IgD-negative memory B cell (primary cell): Measurements from ENCODE around the gene NOL4L. TPM values are rescaled to one million over a fixed set of nuclear protein-coding genes. Genes with fewer than 3 reads are reported as not detected.

Experiments used
- H3K27ac Mint-ChIP-seq, 3 donors: one replicate each; pipeline ENCODE4 v1.8.0; 2020 to 2022; ENCODE audit warnings: mild to moderate bottlenecking in 3 of 3, mixed read lengths in 3 of 3, moderate library complexity in 1 of 3
- H3K27me3 Mint-ChIP-seq: one replicate; pipeline ENCODE4 v1.8.0; 2021; ENCODE audit warnings: mixed read lengths
- H3K36me3 Mint-ChIP-seq: one replicate; pipeline ENCODE4 v1.8.0; 2020; ENCODE audit warnings: mild to moderate bottlenecking, mixed read lengths
- H3K4me1 Mint-ChIP-seq, 3 donors: one replicate each; pipeline ENCODE4 v1.8.0; 2020 to 2022; ENCODE audit warnings: mixed read lengths in 3 of 3, mild to moderate bottlenecking in 1 of 3
- H3K4me3 Mint-ChIP-seq, 4 donors: one replicate each; pipeline ENCODE4 v1.8.0; 2020 to 2022; ENCODE audit warnings: mild to moderate bottlenecking in 4 of 4, mixed read lengths in 4 of 4, moderate library complexity in 3 of 4
- H3K9me3 Mint-ChIP-seq, 3 donors: one replicate each; pipeline ENCODE4 v1.8.0; 2020 to 2021; ENCODE audit warnings: mixed read lengths in 3 of 3, mild to moderate bottlenecking in 1 of 3
- polyA plus RNA-seq: library from polyadenylated mRNA; unstranded; fragments of 300-500 nt; fragmentation: Illumina TruSeq; gene quantifications from one replicate; pipeline ENCODE4 v1.2.3, GENCODE V29; 2021

NOL4L gene
- polyA plus RNA-seq, 1 donor from 2014 or later: 7.3 TPM

DNA sequence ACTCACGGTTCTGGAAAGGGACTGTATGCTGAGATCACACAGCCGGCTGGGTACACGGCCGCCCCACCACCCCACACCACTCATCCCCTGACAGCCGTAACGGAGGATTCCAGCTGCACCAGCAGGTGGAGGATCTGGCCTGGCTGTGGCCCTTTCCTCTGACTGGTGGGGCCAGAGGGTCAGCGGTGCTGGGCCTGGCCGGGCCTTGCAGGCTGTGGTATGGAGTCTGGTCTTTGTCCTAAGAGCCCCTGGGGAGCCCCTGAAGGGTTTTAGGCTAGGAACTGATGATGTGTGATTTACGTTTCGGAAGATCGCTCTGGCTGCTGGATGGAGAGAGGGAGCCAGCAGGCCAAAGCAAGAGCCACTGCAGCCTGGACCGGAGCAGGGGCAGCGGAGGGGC, 26.6 kb downstream of the NOL4L start:
- H3K27me3 Mint-ChIP-seq: no peaks in the 10 kb centered on the region
- no peaks in the 10 kb centered on the region for H3K36me3 Mint-ChIP-seq
- no peaks in the 10 kb centered on the region for H3K9me3 Mint-ChIP-seq
- H3K4me1 Mint-ChIP-seq: peaks cover 4 to 19% (median 12%) of the 10 kb centered on the region in 3 donors
- no peak overlapping the region for H3K27ac Mint-ChIP-seq
- no peak overlapping the region for H3K4me3 Mint-ChIP-seq

DNA sequence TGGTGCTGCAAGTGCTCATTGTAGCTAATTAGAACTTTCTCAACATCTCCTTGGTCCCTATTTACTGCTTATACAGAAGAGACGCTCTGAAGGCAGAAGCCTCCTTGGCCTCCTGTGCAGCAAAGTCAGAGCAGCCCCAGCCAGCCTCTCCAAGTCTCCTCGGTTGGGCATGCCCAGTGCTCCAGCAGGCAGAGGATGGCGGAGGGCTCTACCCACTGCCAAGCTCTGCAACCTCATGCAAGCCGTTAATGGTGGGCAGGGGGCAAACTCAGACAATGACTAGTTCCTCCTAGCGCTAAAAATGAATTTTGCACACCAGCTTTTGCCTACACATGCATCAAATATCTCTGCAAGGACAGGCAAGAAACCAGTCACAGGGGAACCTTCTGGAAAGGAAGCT, 27.8 kb downstream of the NOL4L start:
- no peak overlapping the region for H3K4me3 Mint-ChIP-seq
- no peak overlapping the region for H3K27ac Mint-ChIP-seq
- H3K36me3 Mint-ChIP-seq: no peaks in the 10 kb centered on the region
- no peaks in the 10 kb centered on the region for H3K9me3 Mint-ChIP-seq
- H3K27me3 Mint-ChIP-seq: no peaks in the 10 kb centered on the region
- peaks cover 4 to 19% (median 13%) of the 10 kb centered on the region in 3 donors for H3K4me1 Mint-ChIP-seq

DNA sequence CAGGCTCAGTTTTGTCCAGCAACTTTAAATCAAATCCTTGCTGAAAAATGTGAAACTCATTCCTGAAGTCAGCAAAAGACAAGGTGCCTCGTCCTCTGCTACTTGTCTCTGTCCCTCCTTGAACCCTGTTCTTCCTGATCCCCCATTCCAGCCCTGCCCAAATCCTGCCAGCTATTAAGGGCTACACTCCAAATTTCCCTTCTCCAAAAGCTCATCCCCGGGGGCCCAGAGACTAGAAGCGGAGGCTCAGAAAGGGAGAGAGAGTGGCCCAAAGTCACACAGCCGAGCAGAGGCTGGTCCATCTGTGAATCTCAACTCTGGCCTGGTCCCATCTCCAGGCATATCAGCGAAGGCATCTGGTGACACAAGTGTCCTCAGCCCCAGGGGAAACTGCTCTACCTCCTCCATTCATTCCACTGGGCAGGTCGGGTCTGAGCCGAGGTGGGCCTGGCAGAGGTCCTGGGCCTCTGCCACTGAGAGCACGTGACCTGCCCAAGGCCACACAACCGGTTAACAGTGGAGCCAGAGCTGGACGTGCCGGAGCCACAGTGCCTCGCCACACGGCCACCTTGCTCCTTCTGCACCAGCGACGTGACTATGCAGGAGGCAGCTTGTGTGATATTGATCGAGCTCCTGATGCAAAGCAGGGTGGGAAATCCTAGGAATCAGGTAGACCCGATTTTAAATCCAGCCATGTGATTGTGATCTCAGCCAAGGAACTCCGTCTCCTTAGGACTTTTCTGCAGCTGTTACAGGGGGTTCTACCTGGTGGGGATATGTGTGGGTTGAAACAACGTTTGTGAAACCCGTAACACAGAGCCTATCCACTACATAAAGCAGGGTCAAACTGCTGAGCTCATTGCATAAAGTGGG, 28.6 kb downstream of the NOL4L start:
- Mint-ChIP-seq H3K27ac (no peak overlapping the region), H3K4me3 (peak overlapping the region in 2 of 4 donors; percentile 22 to 57), H3K27me3 (no peaks in the 10 kb centered on the region), H3K36me3 (no peaks in the 10 kb centered on the region), H3K4me1 (peaks cover 4 to 17% (median 11%) of the 10 kb centered on the region in 3 donors), H3K9me3 (no peaks in the 10 kb centered on the region)

DNA sequence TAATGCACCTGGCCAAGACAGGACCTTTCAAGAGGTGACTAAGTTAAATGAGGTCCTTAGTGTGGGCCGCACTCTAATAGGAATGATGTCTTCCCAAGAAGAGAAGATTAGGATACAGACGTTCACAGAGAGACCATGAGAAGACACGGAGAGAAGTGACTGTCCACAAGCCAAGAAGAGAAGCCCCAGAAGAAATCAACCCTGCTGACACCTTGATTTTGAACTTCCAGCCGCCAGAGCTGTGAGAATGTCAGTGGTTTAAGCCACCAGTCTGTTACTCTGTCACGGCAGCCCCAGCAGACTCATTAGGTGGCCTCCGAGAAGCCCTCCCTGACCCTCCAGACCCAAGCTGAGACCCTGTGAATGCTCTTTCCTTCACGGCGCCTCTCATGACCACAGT, 29.5 kb downstream of the NOL4L start:
- H3K9me3 Mint-ChIP-seq: no peaks in the 10 kb centered on the region
- H3K36me3 Mint-ChIP-seq: no peaks in the 10 kb centered on the region
- no peak overlapping the region for H3K4me3 Mint-ChIP-seq
- peaks cover 4 to 17% (median 10%) of the 10 kb centered on the region in 3 donors for H3K4me1 Mint-ChIP-seq
- H3K27ac Mint-ChIP-seq: peak overlapping the region in 1 of 3 donors; percentile 31
- H3K27me3 Mint-ChIP-seq: no peaks in the 10 kb centered on the region

DNA sequence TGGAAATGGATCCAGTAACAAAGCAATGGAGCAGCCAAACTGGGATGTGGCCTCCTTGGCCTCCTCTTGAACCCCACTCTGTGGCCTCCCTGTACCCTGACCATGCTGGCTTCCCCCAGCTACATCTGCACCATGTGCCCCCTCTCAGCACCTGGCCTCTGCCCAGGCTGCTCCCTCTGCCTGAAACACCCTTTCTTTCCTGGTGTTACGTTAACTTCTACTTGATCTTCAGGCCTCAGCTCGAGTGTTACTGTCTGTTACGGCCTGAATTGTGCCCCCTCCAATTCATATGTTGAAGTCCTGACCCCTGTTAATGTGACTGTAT, 30.2 kb downstream of the NOL4L start:
- peaks cover 4 to 14% (median 9%) of the 10 kb centered on the region in 3 donors for H3K4me1 Mint-ChIP-seq
- no peaks in the 10 kb centered on the region for H3K9me3 Mint-ChIP-seq
- no peaks in the 10 kb centered on the region for H3K36me3 Mint-ChIP-seq
- H3K4me3 Mint-ChIP-seq: no peak overlapping the region
- H3K27ac Mint-ChIP-seq: peak overlapping the region in 1 of 3 donors; percentile 31
- H3K27me3 Mint-ChIP-seq: no peaks in the 10 kb centered on the region

DNA sequence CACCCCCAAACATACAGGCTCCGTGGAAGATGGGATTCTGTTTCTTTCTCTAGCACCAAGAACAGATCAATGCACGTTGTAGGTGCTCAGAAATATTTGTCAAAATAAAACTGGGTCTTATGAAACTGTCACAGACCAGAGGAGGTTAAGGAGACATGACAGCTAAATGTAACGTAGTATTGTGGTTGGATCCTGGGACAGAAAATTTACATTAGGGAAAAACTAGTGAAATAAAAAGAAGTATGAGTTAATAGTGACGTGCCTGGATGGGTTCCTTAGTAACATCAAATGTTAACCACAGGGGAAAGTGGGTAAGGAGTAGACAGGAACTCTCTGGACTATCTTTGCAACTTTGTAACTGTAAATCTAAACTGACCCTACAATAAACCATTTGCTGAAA, 31.5 kb downstream of the NOL4L start:
- Mint-ChIP-seq H3K27me3 (no peaks in the 10 kb centered on the region), H3K36me3 (peaks cover 5% of the 10 kb centered on the region), H3K27ac (peak overlapping the region in 1 of 3 donors; percentile 94), H3K4me3 (peak overlapping the region in 1 of 4 donors; percentile 65), H3K4me1 (peaks cover 7 to 16% (median 8%) of the 10 kb centered on the region in 3 donors), H3K9me3 (no peaks in the 10 kb centered on the region)

DNA sequence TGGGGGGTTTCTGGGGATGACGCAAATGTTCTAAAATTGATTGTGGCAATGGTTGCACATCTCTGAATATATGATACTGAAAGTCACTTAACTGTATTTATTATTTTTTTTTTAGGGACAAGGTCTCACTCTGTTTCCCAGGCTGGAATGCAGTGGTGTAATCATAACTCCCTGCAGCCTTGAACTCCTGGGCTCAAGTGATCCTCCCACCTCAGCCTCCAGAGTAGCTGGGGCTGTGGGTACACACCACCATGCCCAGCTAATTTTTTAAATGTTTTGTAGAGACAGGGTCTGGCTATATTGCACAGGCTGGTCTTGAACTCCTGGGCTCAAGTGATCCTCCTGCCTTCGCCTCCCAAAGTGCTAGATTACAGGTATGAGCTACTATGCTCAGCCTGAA, 33.4 kb downstream of the NOL4L start:
- Mint-ChIP-seq H3K27me3 (peaks cover 3% of the 10 kb centered on the region), H3K4me1 (peaks cover 12 to 24% (median 13%) of the 10 kb centered on the region in 3 donors), H3K36me3 (peaks cover 7% of the 10 kb centered on the region), H3K9me3 (no peaks in the 10 kb centered on the region), H3K4me3 (no peak overlapping the region), H3K27ac (no peak overlapping the region)

DNA sequence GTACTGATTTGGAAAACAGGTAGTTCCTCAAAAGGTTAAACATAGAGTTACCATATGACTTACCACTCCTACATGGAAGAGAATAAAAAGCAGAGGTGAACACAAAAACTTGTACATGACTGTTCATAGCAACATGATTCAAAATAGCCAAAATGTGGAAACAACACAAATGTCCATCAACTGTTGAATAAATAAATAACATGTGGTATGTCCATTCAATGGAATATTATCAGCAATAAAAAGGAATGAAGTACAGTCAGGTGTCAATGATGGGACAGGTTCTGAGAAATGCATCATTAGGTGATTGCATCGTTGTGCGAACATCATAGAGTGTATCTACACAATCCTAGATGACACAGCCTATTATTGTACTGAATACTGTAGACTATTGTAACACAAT, 35.3 kb downstream of the NOL4L start:
- H3K27ac Mint-ChIP-seq: no peak overlapping the region
- H3K9me3 Mint-ChIP-seq: no peaks in the 10 kb centered on the region
- peaks cover 3% of the 10 kb centered on the region for H3K27me3 Mint-ChIP-seq
- peaks cover 7% of the 10 kb centered on the region for H3K36me3 Mint-ChIP-seq
- no peak overlapping the region for H3K4me3 Mint-ChIP-seq
- peaks cover 11 to 20% (median 12%) of the 10 kb centered on the region in 3 donors for H3K4me1 Mint-ChIP-seq

DNA sequence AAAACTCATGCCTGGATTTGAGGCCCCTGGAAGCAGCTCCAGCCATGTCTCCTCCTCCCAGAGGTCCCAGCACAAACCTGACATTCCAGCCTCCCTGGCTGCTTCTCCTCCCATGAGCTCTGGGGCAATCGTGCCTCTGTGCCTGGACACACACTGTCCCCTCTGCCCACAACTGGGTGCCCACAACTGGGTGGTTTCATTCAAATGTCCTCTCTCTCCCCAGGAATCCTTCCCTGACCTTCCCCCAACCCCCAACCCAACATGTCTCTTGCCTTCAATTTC, 37.4 kb downstream of the NOL4L start:
- H3K27me3 Mint-ChIP-seq: peaks cover 6% of the 10 kb centered on the region
- no peak overlapping the region for H3K4me3 Mint-ChIP-seq
- H3K4me1 Mint-ChIP-seq: peaks cover 10 to 18% (median 13%) of the 10 kb centered on the region in 3 donors
- H3K36me3 Mint-ChIP-seq: peaks cover 7% of the 10 kb centered on the region
- peak overlapping the region; percentile 10 to 78 (median 39) for H3K27ac Mint-ChIP-seq
- H3K9me3 Mint-ChIP-seq: no peaks in the 10 kb centered on the region

DNA sequence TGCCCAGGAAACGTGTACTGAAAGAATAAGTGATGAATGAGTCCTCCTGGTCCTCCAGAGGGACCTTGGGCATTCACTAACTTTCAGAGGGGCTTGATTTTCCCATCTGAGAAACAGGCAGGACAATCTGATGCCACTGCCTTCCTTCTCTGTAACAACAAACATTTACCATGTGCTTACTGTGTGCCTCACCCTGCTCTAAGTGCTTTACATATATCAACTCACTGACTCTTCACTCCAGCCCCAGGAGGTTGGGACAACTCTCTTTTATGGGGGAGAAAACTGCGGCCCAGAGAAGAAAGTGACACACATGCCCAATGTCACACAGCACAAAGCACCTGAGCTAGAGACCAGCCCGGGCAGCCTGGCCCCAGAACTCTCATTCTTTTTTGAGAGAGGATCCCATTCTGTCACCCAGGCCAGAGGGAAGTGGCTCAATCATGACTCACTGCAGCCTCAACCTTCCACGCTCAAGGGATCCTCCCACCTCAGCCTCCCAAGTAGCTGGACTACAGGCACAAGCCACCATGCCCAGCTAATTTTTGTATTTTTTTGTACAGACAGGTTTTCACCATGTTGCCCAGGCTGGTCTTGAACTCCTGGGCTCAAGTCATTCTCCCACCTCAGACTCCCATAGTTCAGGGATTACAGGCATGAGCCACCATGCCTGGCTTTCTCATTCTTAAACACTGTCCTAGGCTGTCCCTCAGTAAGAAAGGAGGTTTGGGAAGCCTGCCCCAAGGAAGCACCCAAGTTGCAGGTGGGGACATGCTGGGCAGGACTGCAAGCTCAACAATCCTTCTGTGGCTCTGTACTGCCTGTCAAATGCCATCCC, 38.0 kb downstream of the NOL4L start:
- Mint-ChIP-seq H3K4me3 (no peak overlapping the region), H3K36me3 (peaks cover 7% of the 10 kb centered on the region), H3K27ac (peak overlapping the region in 2 of 3 donors; percentile 39 to 73), H3K4me1 (peaks cover 13 to 20% (median 14%) of the 10 kb centered on the region in 3 donors), H3K27me3 (peaks cover 6% of the 10 kb centered on the region), H3K9me3 (no peaks in the 10 kb centered on the region)

DNA sequence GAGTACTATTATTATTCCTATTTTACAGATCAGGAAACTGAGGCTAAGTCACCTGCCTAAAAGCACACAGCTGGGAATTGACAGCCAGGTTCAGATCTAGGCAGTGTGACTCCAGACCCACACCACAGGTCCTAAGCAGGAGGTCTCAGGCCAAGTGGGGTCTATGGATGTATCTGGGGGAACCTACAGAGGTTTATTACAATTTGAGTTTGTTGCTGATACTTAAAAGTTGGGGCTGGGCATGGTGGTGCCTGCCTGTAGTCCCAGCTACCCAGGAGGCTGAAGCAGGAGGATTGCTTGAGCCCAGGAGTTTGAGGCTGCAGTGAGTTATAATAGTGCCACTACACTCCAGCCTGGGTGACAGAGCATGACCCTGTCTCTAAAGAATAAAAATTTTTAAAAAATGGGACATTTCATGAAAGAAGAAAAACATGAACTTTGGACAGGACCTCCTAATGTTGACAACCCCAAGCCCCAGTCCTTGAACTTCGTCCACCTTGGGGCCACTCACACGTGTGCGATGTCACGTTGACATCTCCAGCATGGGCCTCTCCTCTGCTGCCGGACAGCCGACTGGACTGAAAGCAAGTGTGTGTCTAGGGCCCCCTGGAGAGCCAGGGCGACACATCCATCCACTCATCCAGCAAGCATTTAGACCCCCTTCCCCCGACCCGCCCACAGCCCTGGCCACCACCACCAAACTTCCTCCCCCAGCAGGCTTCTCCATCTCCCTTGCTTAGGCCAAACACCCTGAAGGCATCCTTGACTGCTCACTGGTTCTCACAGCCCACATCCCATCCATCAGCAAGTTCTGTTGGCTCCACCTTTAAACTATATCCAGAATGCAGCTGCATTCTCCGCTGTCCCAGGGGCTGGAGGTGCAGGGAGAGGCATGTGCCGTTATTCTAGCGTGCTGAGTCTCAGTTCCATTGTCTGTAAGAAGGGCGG, 40.0 kb downstream of the NOL4L start:
- Mint-ChIP-seq H3K4me1 (peaks cover 18 to 27% (median 22%) of the 10 kb centered on the region in 3 donors), H3K9me3 (no peaks in the 10 kb centered on the region), H3K36me3 (peaks cover 7% of the 10 kb centered on the region), H3K4me3 (peak overlapping the region in 1 of 4 donors; percentile 6), H3K27ac (peak overlapping the region in 1 of 3 donors; percentile 80), H3K27me3 (peaks cover 6% of the 10 kb centered on the region)

DNA sequence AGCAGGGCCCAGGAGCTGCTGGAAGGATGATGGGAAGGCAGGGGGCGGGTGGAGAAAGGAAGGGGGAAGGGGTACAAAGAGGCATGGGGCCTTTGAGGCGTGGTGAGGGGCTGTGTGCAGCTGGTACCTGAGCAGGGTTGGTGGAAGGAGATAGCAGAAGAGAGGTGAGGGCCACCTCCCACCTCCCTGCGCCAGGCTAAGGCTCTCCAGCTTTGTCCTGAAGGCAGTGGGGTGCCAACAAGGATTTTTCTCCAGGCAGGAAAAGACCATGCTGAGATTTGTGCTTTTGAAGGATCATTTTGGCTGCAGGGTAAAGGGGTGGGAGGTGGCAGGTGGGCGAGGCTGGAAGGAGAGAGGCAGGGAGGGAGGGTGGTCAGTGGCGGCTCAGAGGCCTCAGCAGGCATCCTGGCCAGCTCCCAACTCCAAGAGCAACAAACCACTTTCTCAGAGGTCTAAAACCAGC, 40.8 kb downstream of the NOL4L start:
- Mint-ChIP-seq H3K4me1 (peaks cover 27 to 34% (median 31%) of the 10 kb centered on the region in 3 donors), H3K36me3 (peaks cover 7% of the 10 kb centered on the region), H3K27ac (no peak overlapping the region), H3K27me3 (peaks cover 6% of the 10 kb centered on the region), H3K4me3 (no peak overlapping the region), H3K9me3 (no peaks in the 10 kb centered on the region)

DNA sequence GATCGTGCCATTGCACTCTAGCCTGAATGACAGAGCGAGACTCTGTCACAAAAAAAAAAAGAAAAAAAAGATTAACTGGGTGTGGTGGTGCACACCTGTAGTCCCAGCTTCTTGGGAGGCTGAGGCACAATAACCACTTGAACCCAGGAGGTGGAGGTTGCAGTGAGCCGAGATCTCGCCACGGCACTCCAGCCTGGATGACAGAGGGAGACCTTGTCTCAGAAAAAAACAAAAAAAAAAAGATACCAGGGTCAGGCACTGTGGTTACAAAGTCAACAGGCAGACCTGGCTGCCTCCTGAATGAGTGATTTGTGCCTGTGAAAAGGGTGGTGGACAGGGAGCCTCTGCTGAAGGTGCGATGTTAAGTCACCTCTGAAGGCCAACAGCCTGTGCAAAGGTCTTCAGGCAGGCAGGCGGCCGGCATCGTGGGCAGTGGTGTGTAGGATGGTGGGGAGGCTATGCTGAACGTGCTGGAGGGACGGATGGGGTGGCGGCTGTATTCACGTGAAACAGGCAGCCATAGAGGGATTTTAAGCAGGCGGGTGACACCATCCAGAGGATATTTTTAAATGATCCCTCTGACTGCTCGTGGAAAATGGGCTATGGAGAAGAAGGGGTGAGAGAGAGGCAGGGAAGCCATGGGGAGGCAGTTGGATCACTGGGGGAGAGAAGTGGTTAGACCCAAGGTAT, 41.4 kb downstream of the NOL4L start:
- Mint-ChIP-seq H3K4me1 (peaks cover 27 to 34% (median 28%) of the 10 kb centered on the region in 3 donors), H3K36me3 (peaks cover 3% of the 10 kb centered on the region), H3K4me3 (no peak overlapping the region)

DNA sequence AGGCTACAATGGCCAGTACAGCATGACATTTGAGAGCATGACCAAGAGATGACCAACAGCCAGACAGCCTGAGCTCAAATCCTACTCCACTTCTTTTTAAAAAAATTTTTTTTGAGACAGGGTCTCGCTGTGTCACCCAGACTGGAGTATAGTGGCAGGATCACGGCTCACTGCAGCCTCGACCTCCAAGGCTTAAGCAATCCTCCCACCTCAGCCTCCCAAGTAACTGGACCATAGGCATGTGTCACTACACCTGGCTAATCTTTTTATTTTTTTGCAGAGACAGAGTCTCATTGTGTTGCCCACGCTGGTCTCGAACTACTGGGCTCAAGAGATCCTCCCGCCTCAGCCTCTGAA, 42.9 kb downstream of the NOL4L start:
- Mint-ChIP-seq H3K27ac (peak overlapping the region in 2 of 3 donors; percentile 73 to 85), H3K36me3 (no peaks in the 10 kb centered on the region), H3K9me3 (no peaks in the 10 kb centered on the region), H3K27me3 (peaks cover 2% of the 10 kb centered on the region), H3K4me1 (peaks cover 25 to 33% (median 28%) of the 10 kb centered on the region in 3 donors), H3K4me3 (peak overlapping the region in 1 of 4 donors; percentile 23)

More for the DNA sequence above, 41.4 kb downstream of the NOL4L start:
- H3K9me3 Mint-ChIP-seq: no peaks in the 10 kb centered on the region
- H3K27me3 Mint-ChIP-seq: peaks cover 6% of the 10 kb centered on the region
- peak overlapping the region in 1 of 3 donors; percentile 85 for H3K27ac Mint-ChIP-seq
